K562 (cell line): Measurements from ENCODE around the gene ERVFRD-1. TPM values are rescaled to one million over a fixed set of nuclear protein-coding genes. Genes with fewer than 3 reads are reported as not detected.
A peak's percentile ranks its signal among the peaks of the same experiment; 100 is the strongest.

Experiments
- ATAC-seq: fragments of 200-7000 bp; cut with Tn5 transposase; 3 replicates; pipeline ENCODE4 v1.9.1; 2020; ENCODE audit warnings: moderate library complexity
- BruUV-seq: library from RNA; stranded (reverse); fragments of 400-500 nt; replicated peaks from 2 replicates; lab custom pipeline; 2021; lab: Mats Ljungman, UMichigan
- CTCF ChIA-PET: fragments of 300-600 bp; formaldehyde crosslinking; extraction: SDS; loops from one replicate; lab custom pipeline; 2021; ENCODE audit warnings: low intra/inter-chr PET ratio; lab: Yijun Ruan, JAX
- POLR2A ChIA-PET: fragments of 300-600, 350-650 bp; sonication (Branson Sonifier 250); formaldehyde crosslinking; extraction: SDS; loops from one replicate; lab custom pipeline; 2021; ENCODE audit warnings: antibody characterized with exemption, inconsistent platforms; lab: Yijun Ruan, JAX
- DNase-seq, 4 experiments: peaks; one replicate each; pipeline versions ENCODE4 v3.0.0 to v3.0.0-alpha.2; 2011 to 2018; ENCODE audit warnings: low spot score in 3 of 4, mixed read lengths in 3 of 4; ENCODE audit errors: extremely low read depth in 1 of 4
- FAIRE-seq: peaks from 2 replicates; lab custom pipeline; 2011; peaks lifted over from hg19 to GRCh38; lab: Jason Lieb, UNC
- H2AFZ ChIP-seq: 2 replicates; pipeline ENCODE4 v1.6.0; 2011; ENCODE audit warnings: low read depth, low read length, control low read depth, inconsistent platforms
- H3K27ac ChIP-seq: fragments of 200-600 bp; 3 replicates; pipeline ENCODE4 v1.8.0; 2011; ENCODE audit warnings: low read depth, mild to moderate bottlenecking, control low read depth, inconsistent platforms, low read length, moderate library complexity, mixed read lengths; ENCODE audit errors: extremely low read depth
- H3K27me3 ChIP-seq, 2 experiments: fragments of 300-600 bp in 1 of 2; 2 replicates in 1 of 2; 3 replicates in 1 of 2; pipeline versions ENCODE4 v1.6.0 to v1.8.0; 2011; ENCODE audit warnings: inconsistent platforms in 2 of 2, low read length in 2 of 2, mild to moderate bottlenecking in 1 of 2, mixed read lengths in 1 of 2, moderate library complexity in 1 of 2; ENCODE audit not compliant: control insufficient read depth in 2 of 2, insufficient read depth in 2 of 2
- H3K36me3 ChIP-seq: fragments of 300-600 bp; 3 replicates; pipeline ENCODE4 v1.8.0; 2011; ENCODE audit warnings: mild to moderate bottlenecking, low read length, inconsistent platforms; ENCODE audit not compliant: control insufficient read depth, insufficient read depth
- H3K4me1 ChIP-seq, 2 experiments: fragments of 200-600 bp in 1 of 2; replicated peaks in 1 of 2; 2 replicates in 1 of 2; 3 replicates in 1 of 2; pipeline versions ENCODE4 v1.5.1 to v1.8.0; 2011; ENCODE audit warnings: inconsistent platforms in 2 of 2, low read length in 2 of 2, mild to moderate bottlenecking in 1 of 2, mixed read lengths in 1 of 2, moderate library complexity in 1 of 2; ENCODE audit not compliant: control insufficient read depth in 2 of 2, insufficient read depth in 2 of 2
- H3K4me2 ChIP-seq: 2 replicates; pipeline ENCODE4 v1.6.1; 2011; ENCODE audit warnings: low read length, control low read depth, inconsistent platforms, mixed read lengths; ENCODE audit not compliant: insufficient read depth
- H3K4me3 ChIP-seq: fragments of 200-600 bp; sonication (generic), shearing (Covaris generic); 2 replicates; pipeline ENCODE4 v1.5.1; 2016; ENCODE audit warnings: control low read depth, inconsistent platforms
- H3K79me2 ChIP-seq: fragments of 200-600 bp; 3 replicates; pipeline ENCODE4 v1.8.0; 2011; ENCODE audit warnings: low read length, inconsistent platforms; ENCODE audit not compliant: control insufficient read depth, insufficient read depth
- H3K9ac ChIP-seq, 2 experiments: 2 replicates each; pipeline versions ENCODE4 v1.6.0 to v1.6.1; 2011; ENCODE audit warnings: low read depth in 2 of 2, low read length in 2 of 2, control low read depth in 1 of 2, inconsistent platforms in 1 of 2, mild to moderate bottlenecking in 1 of 2, mixed read lengths in 1 of 2; ENCODE audit not compliant: insufficient read depth in 1 of 2
- H3K9me1 ChIP-seq: one replicate; pipeline ENCODE4 v1.6.0; 2011; ENCODE audit warnings: inconsistent platforms, mild to moderate bottlenecking, low read length, moderate library complexity; ENCODE audit not compliant: control insufficient read depth, insufficient read depth
- H3K9me3 ChIP-seq: replicated peaks from 2 replicates; pipeline ENCODE4 v1.5.1; 2011; ENCODE audit warnings: low read depth, low read length, inconsistent platforms; ENCODE audit not compliant: control insufficient read depth, insufficient read depth
- H4K20me1 ChIP-seq: replicated peaks from 2 replicates; pipeline ENCODE4 v1.6.1; 2011; ENCODE audit warnings: low read length, inconsistent platforms, mixed read lengths; ENCODE audit not compliant: control insufficient read depth, insufficient read depth
- ARID3A ChIP-seq: IDR thresholded peaks from 2 replicates; pipeline ENCODE4 v1.6.1; 2012; ENCODE audit warnings: low read depth, low read length, improper control_type of control experiment, borderline replicate concordance
- CBX5 ChIP-seq: IDR thresholded peaks from 2 replicates; pipeline ENCODE4 v1.6.1; 2014; ENCODE audit warnings: low read depth, borderline replicate concordance
- ELK1 ChIP-seq: sonication (generic); formaldehyde crosslinking; IDR thresholded peaks from 2 replicates; pipeline ENCODE4 v1.8.1; 2022; ENCODE audit warnings: missing genetic modification reagents
- HBP1 ChIP-seq: fragments of 450-650 bp; formaldehyde crosslinking; IDR thresholded peaks from 2 replicates; pipeline ENCODE4 v1.4.0; 2022; ENCODE audit warnings: missing genetic modification characterization
- HNRNPLL ChIP-seq: fragments of 200-400 bp; formaldehyde crosslinking; IDR thresholded peaks from 2 replicates; pipeline ENCODE4 v1.6.1; 2017; ENCODE audit warnings: low read length, low read depth, mild to moderate bottlenecking; ENCODE audit not compliant: poor library complexity, severe bottlenecking
- KAT2B ChIP-seq: IDR thresholded peaks from one replicate; pipeline ENCODE4 v1.6.1; 2012; ENCODE audit warnings: low read depth, mild to moderate bottlenecking, control low read depth, inconsistent platforms, low read length, moderate library complexity
- MEF2A ChIP-seq: IDR thresholded peaks from 2 replicates; pipeline ENCODE4 v1.6.1; 2011; ENCODE audit warnings: low read depth, mild to moderate bottlenecking, low read length, moderate library complexity; ENCODE audit not compliant: control insufficient read depth
- POLR2B ChIP-seq: fragments of 450-650 bp; IDR thresholded peaks from 2 replicates; pipeline ENCODE4 v1.6.1; 2018; ENCODE audit warnings: low read depth; ENCODE audit not compliant: partially characterized antibody
- RBFOX2 ChIP-seq: fragments of 200-400 bp; formaldehyde crosslinking; IDR thresholded peaks from 2 replicates; pipeline ENCODE4 v1.6.1; 2017; ENCODE audit warnings: low read depth, mild to moderate bottlenecking, low read length, moderate library complexity
- SFPQ ChIP-seq: fragments of 200-400 bp; formaldehyde crosslinking; IDR thresholded peaks from 2 replicates; pipeline ENCODE4 v1.6.1; 2017; ENCODE audit warnings: mild to moderate bottlenecking, low read depth, low read length, moderate library complexity
- SRSF1 ChIP-seq: fragments of 200-400 bp; formaldehyde crosslinking; IDR thresholded peaks from 2 replicates; pipeline ENCODE4 v1.6.1; 2017; ENCODE audit warnings: mild to moderate bottlenecking, low read depth, low read length, moderate library complexity
- THAP7 ChIP-seq: fragments of 250-450 bp; sonication (Bioruptor Pico); IDR thresholded peaks from 2 replicates; pipeline ENCODE4 v1.5.0; 2021
- WGBS: fragments of 100-300 bp; shearing (Covaris generic); methylation state at CpG from one replicate; pipeline ENCODE4 v1.1.6; 2016; ENCODE audit warnings: low coverage, mixed read lengths; ENCODE audit not compliant: insufficient coverage; ENCODE audit errors: missing lambda C conversion rate; 5-methylcytosine and 5-hydroxymethylcytosine counted together
- in situ Hi-C: fragments of 300-500 bp; cut with MboI; formaldehyde crosslinking; loops from 4 replicates; pipeline ENCODE4 v1.15.0; 2018; ENCODE audit warnings: inconsistent platforms, mixed read lengths
- intact Hi-C: fragments of 100-400 bp; cut with micrococcal nuclease; formaldehyde crosslinking; loops from 2 replicates; pipeline ENCODE4 v1.14.2; 2022
- polyA plus RNA-seq, 8 experiments: library from polyadenylated mRNA; depleted of rRNA in 4 of 8; stranded (reverse) in 5 of 8; unstranded in 3 of 8; fragments of >200 nt; fragmentation: Nextera tagmentation in 2 of 8; fragmentation: Illumina TruSeq in 1 of 8; extraction: Ambion mirVana in 2 of 8; extraction: Trizol in 1 of 8; gene quantifications; 2 replicates each; pipeline versions ENCODE4 v1.2.1 to v1.2.3, GENCODE V29; 2011 to 2014; ENCODE audit warnings: inconsistent platforms in 1 of 8, missing spikeins in 1 of 8
- total RNA-seq, 7 experiments: library from RNA; depleted of rRNA in 6 of 7; stranded (reverse); fragments of >200 nt in 6 of 7; fragmentation: Illumina TruSeq in 2 of 7; extraction: Trizol in 2 of 7; gene quantifications; 2 replicates each; pipeline versions ENCODE4 v1.2.1 to v1.2.3, GENCODE V29; 2011 to 2021; ENCODE audit warnings: low replicate concordance in 1 of 7

The ERVFRD-1 gene
- total and polyA plus RNA-seq, 9 of the 15 experiments (the other 6 are each of a cell fraction or from before 2014, with no cell fraction given) = 0.05 to 0.14 (median 0.09) TPM; not detected in 2

- no peak for TF ChIP-seq THAP7 (CRISPR knock-in tag)
- TF ChIP-seq RBFOX2 = peak; percentile 97
- TF ChIP-seq, all 486 proteins: peak for 167
Measured at GRCh38 chr6:11093626-11094410, 17.7 kb downstream of the ERVFRD-1 start, which contains the start of gene SMIM13 (continued).

- FAIRE-seq = no peak
- 0% methylated on average over 16 of the region's 17 CpGs for WGBS
- H3K9ac ChIP-seq = peak overlapping the region; percentile 90 to 92
- ChIA-PET POLR2A (interaction anchor here (0.6 to 2.4 kb wide), 12 partner anchors 8 to 632 kb away, joined by 3 to 16 read pairs (median 3); partner anchors contain the start of gene SYCP2L), CTCF (interaction anchor here (0.9 to 1.6 kb wide), 2 partner anchors 50 to 52 kb away, joined by 3 to 6 read pairs; no protein-coding TSS in a partner anchor)
- in situ Hi-C loops = no loop called here
- peaks cover 12 to 15% of the 10 kb centered on the region in 2 experiments for H3K4me1 ChIP-seq
- H3K36me3 ChIP-seq = no peaks in the 10 kb centered on the region; the same call in 2 of the 3 replicates
- peak overlapping the region; percentile 68 for H3K4me3 ChIP-seq
- no peaks in the 10 kb centered on the region for H4K20me1 ChIP-seq
- no peaks in the 10 kb centered on the region for H3K27me3 ChIP-seq
- no peaks in the 10 kb centered on the region for H3K9me3 ChIP-seq
- H3K27ac ChIP-seq = peak overlapping the region; percentile 91
- no peaks in the 10 kb centered on the region for H3K9me1 ChIP-seq
- no TSS peak for BruUV-seq
- peaks cover 43% of the 10 kb centered on the region for H3K79me2 ChIP-seq
- H3K4me2 ChIP-seq = peak overlapping the region; percentile 97
- intact Hi-C loops = no loop called here
- H2AFZ ChIP-seq = peak overlapping the region; percentile 97
- peak; percentile 3 for ATAC-seq
- DNase-seq = no peak
- no peak for TF ChIP-seq SFPQ
- no peak for TF ChIP-seq KAT2B
- TF ChIP-seq SRSF1 = no peak
- TF ChIP-seq ELK1 (CRISPR knock-in tag) = no peak
- no peak for TF ChIP-seq HBP1
- peak; percentile 73 for TF ChIP-seq POLR2B
- no peak for TF ChIP-seq MEF2A
- TF ChIP-seq ARID3A = no peak
- no peak for TF ChIP-seq CBX5
- TF ChIP-seq HNRNPLL = peak; percentile 41
Measured at GRCh38 chr6:11093376-11093625, 18.2 kb downstream of the ERVFRD-1 start.
